Keratinocyte (primary cell): ENCODE measurements around the gene HNRNPH1. TPM values are rescaled to one million over a fixed set of nuclear protein-coding genes. Genes with fewer than 3 reads are reported as not detected.
A peak's percentile ranks its signal among the peaks of the same experiment; 100 is the strongest.
"Not testable (repeated sequence)": the region's sequence is repeated elsewhere in the genome, so short reads cannot be mapped to it uniquely, and the experiment has no call there.

Experiments
- DNase-seq: peaks from one replicate; pipeline ENCODE4 v3.0.0-alpha.2; 2011; ENCODE audit warnings: low read depth, missing footprints, low spot score
- FAIRE-seq: peaks from 2 replicates; lab custom pipeline; 2011; peaks lifted over from hg19 to GRCh38; lab: Jason Lieb, UNC
- H2AFZ ChIP-seq: 2 replicates; pipeline ENCODE4 v1.6.0; 2012; ENCODE audit warnings: low read length, control low read depth, inconsistent platforms; ENCODE audit not compliant: control insufficient read depth
- H3K27ac ChIP-seq: 2 replicates; pipeline ENCODE4 v1.5.1; 2011; ENCODE audit warnings: low read length; ENCODE audit not compliant: control insufficient read depth, insufficient read depth
- H3K27me3 ChIP-seq: 3 replicates; pipeline ENCODE4 v1.6.0; 2011; ENCODE audit warnings: low read length; ENCODE audit not compliant: control insufficient read depth, insufficient read depth; ENCODE audit errors: extremely low read depth
- H3K36me3 ChIP-seq, 2 experiments: 2 replicates in 1 of 2; 3 replicates in 1 of 2; pipeline ENCODE4 v1.5.1; 2011; ENCODE audit warnings: low read length in 2 of 2, mild to moderate bottlenecking in 1 of 2; ENCODE audit not compliant: control insufficient read depth in 2 of 2, insufficient read depth in 2 of 2; ENCODE audit errors: extremely low read depth in 1 of 2
- H3K4me1 ChIP-seq: 3 replicates; pipeline ENCODE4 v1.5.1; 2011; ENCODE audit warnings: low read length; ENCODE audit not compliant: control insufficient read depth, insufficient read depth; ENCODE audit errors: extremely low read depth
- H3K4me2 ChIP-seq: 3 replicates; pipeline ENCODE4 v1.6.0; 2011; ENCODE audit warnings: low read depth, low read length; ENCODE audit not compliant: control insufficient read depth, insufficient read depth; ENCODE audit errors: extremely low read depth
- H3K4me3 ChIP-seq, 3 experiments: fragments of 200-600 bp in 1 of 3; sonication (generic) in 1 of 3; 2 replicates in 2 of 3; 3 replicates in 1 of 3; pipeline ENCODE4 v1.5.1; 2011 to 2016; ENCODE audit warnings: low read length in 3 of 3, mild to moderate bottlenecking in 3 of 3, control low read depth in 2 of 3, inconsistent platforms in 1 of 3, low read depth in 1 of 3, mixed read lengths in 1 of 3, mixed run types in 1 of 3, moderate library complexity in 1 of 3; ENCODE audit not compliant: control insufficient read depth in 2 of 3, insufficient read depth in 2 of 3; ENCODE audit errors: extremely low read depth in 1 of 3
- H3K79me2 ChIP-seq: 2 replicates; pipeline ENCODE4 v1.6.0; 2012; ENCODE audit warnings: low read length; ENCODE audit not compliant: control insufficient read depth, insufficient read depth
- H3K9ac ChIP-seq: 3 replicates; pipeline ENCODE4 v1.6.0; 2011; ENCODE audit warnings: low read length; ENCODE audit not compliant: control insufficient read depth, insufficient read depth; ENCODE audit errors: extremely low read depth
- H3K9me1 ChIP-seq: 3 replicates; pipeline ENCODE4 v1.6.0; 2011; ENCODE audit warnings: low read length; ENCODE audit not compliant: control insufficient read depth, insufficient read depth; ENCODE audit errors: extremely low read depth
- H3K9me3 ChIP-seq: 2 replicates; pipeline ENCODE4 v1.5.1; 2012; ENCODE audit warnings: low read depth, low read length; ENCODE audit not compliant: control insufficient read depth
- H4K20me1 ChIP-seq: 3 replicates; pipeline ENCODE4 v1.6.0; 2011; ENCODE audit warnings: low read length; ENCODE audit not compliant: control insufficient read depth, insufficient read depth; ENCODE audit errors: extremely low read depth
- dilution Hi-C: fragments of 300-500 bp; cut with MboI; formaldehyde crosslinking; loops from one replicate; pipeline ENCODE4 v1.7.0; 2020; ENCODE audit warnings: low sequenced_read_pairs; ENCODE audit not compliant: extremely low pct_ligation_motif_present
- polyA plus RNA-seq, 5 experiments: library from polyadenylated mRNA; depleted of rRNA in 3 of 5; stranded (reverse) in 3 of 5; stranded (forward) in 1 of 5; unstranded in 1 of 5; fragments of >200 nt; gene quantifications; 1 replicate in 1 of 5; 2 replicates in 3 of 5; 3 replicates in 1 of 5; pipeline versions ENCODE4 v1.2.1 to v1.2.3, GENCODE V29; 2011 to 2012; ENCODE audit warnings: missing spikeins in 2 of 5, low read depth in 1 of 5, low replicate concordance in 1 of 5

HNRNPH1 gene
- polyA plus RNA-seq, 1 donor (not counting 4 experiments of a cell fraction or from before 2014, with no cell fraction given) = 431 TPM

- H3K27ac ChIP-seq, H3K9ac ChIP-seq, H2AFZ ChIP-seq, H3K4me2 ChIP-seq, DNase-seq, H3K9me1 ChIP-seq, H3K4me3 ChIP-seq, H3K9me3 ChIP-seq, H3K36me3 ChIP-seq, H3K79me2 ChIP-seq, H3K27me3 ChIP-seq, H3K4me1 ChIP-seq, FAIRE-seq, dilution Hi-C loops, H4K20me1 ChIP-seq: not testable (repeated sequence)
These were observed 19.2 kb upstream of the HNRNPH1 start for GRCh38 chr5:179642626-179643025.

- DNase-seq, FAIRE-seq, H2AFZ ChIP-seq, H3K4me2 ChIP-seq, H3K9ac ChIP-seq, H4K20me1 ChIP-seq, H3K9me1 ChIP-seq, H3K79me2 ChIP-seq, H3K4me1 ChIP-seq, dilution Hi-C loops, H3K27me3 ChIP-seq, H3K4me3 ChIP-seq, H3K9me3 ChIP-seq, H3K27ac ChIP-seq, H3K36me3 ChIP-seq: not testable (repeated sequence)
These were observed 18.3 kb upstream of the HNRNPH1 start for GRCh38 chr5:179641745-179642144.

GRCh38 chr5:179639296-179639695, 15.8 kb upstream of the HNRNPH1 start:
- H3K79me2 ChIP-seq, H4K20me1 ChIP-seq, DNase-seq, H3K9me1 ChIP-seq, H3K36me3 ChIP-seq, dilution Hi-C loops, H3K9ac ChIP-seq, H3K4me2 ChIP-seq, H3K4me3 ChIP-seq, H3K4me1 ChIP-seq, H3K9me3 ChIP-seq, FAIRE-seq, H3K27me3 ChIP-seq: not testable (repeated sequence)
- Histone ChIP-seq H3K27ac (peak overlapping the region; percentile 26), H2AFZ (peak overlapping the region; percentile 47)

GRCh38 chr5:179634370-179635172, 11.1 kb upstream of the HNRNPH1 start:
- H3K9me1 ChIP-seq, H3K4me2 ChIP-seq, H3K4me3 ChIP-seq, H4K20me1 ChIP-seq, H3K27me3 ChIP-seq, H3K36me3 ChIP-seq, dilution Hi-C loops, H3K79me2 ChIP-seq, H3K9me3 ChIP-seq, H3K4me1 ChIP-seq, H3K9ac ChIP-seq, H3K27ac ChIP-seq, DNase-seq: not testable (repeated sequence)
- peak; percentile 66 for FAIRE-seq
- peak overlapping the region; percentile 68 for H2AFZ ChIP-seq
